ENCODE results near the gene LYPD3.
"Not testable (repeated sequence)": the region's sequence is repeated elsewhere in the genome, so short reads cannot be mapped to it uniquely, and the experiment has no call there.

The LYPD3 gene

DNA sequence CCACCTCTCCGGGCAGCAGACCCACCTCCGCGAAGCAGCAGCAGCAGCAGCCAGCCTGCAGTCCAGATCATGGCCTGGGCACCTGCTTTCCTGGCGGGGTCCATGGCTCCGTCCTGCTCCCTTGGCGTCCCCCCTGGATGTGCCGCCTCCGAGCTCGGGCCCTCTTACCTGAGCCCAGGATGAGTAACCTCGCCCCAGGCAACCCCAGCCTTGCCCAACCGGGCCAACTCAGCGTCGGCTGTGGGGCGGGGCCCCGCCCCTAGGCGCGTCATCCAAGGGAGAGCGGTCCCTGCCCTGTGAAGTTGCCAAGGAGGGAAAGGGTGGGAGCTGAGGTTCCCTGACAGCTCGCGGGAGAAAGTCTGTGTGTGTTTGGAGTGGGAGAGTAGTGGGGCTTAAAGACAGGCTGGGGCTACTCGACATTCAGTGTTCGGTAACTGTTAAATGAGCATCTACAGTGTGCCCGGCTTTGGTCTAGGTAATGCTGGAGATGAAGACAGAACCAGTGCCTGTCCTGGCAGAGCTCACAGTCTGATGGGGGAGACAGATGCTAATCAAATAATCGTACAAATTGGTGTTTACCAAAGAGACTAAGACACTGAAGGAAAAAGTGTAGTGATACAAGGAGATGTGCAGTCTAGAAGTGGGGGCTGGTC lies at the start of gene LYPD3:
LYPD3 (minus strand) TSS at position 141 of the 653 bp plus-strand sequence; CDS start at position 104, 37 bp downstream.
- no peak for DNase-seq (ENCODE audit: low read depth in 2 of 2, low spot score in 1 of 2)

DNA sequence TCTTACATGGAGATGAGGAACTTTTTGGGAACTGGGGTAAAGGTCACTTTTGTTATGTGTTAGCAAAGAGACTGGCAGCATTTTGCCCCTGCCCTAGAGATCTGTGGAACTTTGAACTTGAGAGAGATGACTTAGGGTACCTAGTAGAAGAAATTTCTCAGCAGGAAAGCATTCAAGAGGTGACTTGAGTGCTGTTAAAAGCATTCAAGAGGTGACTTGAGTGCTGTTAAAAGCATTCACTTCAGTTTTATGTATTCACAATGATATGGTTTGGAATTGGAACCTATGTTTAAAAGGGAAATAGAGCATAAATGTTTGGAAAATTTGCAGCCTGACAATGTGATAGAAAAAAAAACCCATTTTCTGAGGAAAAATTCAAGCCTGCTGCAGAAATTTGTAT lies 47.0 kb upstream of the LYPD3 start:
- DNase-seq (ENCODE audit: low read depth in 2 of 2, low spot score in 1 of 2): not testable (repeated sequence)

DNA sequence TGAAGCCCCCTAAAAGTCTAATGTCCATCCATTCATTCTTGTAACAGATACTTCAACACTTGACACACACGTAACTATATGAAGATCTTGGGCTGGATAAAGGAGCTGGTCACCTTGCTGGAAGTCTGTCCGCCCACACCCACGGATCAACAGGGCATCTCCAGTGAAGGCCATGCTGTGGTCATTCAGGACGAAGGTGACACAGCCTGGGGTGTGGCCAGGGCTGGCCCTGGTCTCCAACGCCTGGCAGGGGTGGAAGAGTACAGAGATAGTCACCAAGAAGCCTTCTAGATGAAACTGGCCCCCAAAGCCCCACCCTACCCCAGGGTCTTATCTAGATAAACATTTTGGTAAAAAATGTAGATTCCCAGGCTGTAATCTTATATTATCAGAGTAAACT lies 45.9 kb upstream of the LYPD3 start:
- no peak for DNase-seq (ENCODE audit: low read depth in 2 of 2, low spot score in 1 of 2)

DNA sequence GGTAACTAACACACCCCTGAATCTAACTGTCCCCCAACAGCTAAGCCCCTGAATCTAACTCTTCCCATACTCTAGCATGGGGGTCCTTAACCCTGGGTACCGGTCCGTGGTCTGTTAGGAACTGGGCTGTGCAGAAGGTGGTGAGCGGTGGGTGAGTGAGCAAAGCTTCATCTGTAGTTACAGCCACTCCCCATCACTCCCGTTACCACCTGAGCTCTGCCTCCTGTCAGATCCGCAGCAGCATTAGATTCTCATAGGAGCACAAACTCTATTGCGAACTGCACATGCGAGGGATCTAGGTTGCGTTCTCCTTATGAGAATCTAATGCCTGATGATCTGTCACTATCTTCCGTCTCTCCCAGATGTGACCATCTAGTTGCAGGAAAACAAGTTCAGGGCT lies 45.3 kb upstream of the LYPD3 start:
- no peak for DNase-seq (ENCODE audit: low read depth in 2 of 2, low spot score in 1 of 2)

DNA sequence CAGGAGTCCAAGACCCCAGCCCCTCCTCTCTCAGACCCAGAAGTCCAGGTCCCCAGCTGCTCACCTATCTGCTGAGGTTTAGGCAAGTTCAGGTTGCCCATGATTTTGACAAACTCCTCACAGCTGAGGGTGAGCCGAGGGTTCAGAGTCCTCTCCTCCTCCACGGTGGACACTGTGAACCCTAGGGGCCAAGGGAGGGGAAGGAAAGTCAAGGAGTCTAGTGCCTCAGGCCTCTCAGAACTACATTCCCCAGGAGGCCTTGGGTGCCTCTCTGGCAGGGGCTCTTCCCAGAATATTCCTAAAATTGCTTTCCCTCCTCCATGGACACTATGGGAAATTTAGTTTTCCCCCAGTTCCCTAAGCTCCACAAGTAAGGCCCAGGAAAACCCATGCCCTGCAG lies 42.5 kb upstream of the LYPD3 start:
- DNase-seq (ENCODE audit: low read depth in 2 of 2, low spot score in 1 of 2): no peak

DNA sequence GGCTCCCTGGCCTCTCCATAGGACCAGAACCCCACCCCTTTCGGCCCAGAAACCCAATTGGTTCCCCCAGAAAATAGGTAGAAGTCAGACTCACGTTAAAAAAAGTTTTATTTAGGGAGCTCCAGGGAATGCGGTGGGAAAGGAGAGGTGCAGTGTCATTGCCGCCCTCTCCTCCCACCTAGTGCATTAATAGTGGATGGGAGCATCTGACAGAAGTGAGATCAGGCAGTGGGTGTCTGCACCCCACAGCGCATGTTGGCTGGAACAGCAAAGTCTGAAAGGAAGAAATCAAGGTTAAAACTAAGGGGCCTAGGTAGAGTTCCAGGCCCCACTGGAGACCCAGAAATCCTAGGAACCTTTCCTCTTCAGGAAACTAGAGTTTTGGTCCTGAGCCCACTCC lies 41.2 kb upstream of the LYPD3 start:
- DNase-seq (ENCODE audit: low read depth in 2 of 2, low spot score in 1 of 2): no peak

DNA sequence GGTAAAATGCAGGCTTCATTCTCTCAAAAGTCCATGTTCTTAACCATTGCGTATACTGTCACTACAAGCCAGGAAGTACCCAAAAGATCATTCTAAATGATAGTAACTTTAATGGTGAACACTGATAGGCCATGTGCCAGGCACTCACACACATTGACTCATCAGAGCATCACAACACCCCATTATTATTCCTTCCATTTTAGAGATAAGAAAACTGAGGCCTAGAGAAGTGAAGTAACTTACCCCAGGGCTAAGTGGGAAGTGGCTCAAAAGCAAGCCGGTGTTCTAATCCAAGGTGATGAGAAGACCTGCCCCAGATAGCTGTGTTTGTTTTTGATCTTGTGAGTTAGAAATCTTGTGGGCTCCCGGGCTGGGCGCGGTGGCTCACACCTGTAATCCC lies 40.5 kb upstream of the LYPD3 start:
- no peak for DNase-seq (ENCODE audit: low read depth in 2 of 2, low spot score in 1 of 2)

DNA sequence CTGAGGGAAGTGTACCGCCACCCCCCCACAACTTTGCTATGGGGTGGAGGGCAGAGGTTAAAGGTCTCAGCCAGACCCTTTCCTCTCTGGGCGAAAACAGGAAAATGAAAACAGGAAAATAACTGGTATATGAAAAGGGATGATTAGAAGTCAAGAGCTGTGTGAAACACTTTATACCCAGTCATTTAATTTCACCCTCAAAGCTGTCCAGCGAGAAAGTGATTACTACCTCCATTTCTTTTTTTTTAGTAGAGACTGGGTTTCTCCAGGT lies 39.7 kb upstream of the LYPD3 start:
- DNase-seq (ENCODE audit: low read depth in 2 of 2, low spot score in 1 of 2): no peak

DNA sequence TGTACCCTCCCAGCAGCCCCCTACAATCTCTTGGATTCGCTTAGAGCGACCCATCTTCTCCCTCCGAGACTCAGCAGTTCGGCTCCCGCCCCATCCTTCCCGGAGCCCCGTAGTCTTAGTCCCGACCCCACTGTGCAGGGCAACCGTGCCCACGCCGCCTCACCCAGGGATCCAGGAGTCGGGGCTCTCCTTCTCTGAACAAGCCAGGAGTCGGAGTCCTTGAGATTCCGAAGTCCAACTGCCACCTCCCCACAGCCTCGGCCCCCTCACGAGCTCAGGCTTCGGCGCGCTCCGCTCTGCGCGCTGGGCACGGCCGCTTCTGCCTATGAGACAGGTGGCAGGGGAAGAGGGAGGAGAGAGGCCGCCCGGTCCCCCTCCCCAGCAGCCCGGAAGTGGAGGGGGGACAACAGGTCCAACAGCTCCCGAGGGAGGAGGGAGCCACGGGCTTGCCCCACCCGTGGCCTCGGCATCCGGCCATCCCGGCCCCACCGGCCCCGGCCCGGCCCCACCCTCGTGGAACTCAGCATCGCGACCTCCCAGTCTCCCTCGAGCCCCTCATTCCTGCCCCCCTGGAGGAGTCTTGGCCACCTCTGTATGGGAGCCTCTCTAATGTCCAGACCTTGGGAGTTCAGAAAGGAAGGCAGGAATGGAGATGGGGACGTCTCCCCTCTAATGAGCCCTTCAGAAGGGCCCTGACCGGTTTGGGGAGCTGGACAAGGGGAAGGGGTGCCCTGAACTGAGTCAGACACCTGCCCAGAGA lies 39.2 kb upstream of the LYPD3 start, which contains the start of gene PHLDB3:
PHLDB3 (minus strand) TSS at position 321 of the 760 bp plus-strand sequence. CDS start 628 bp downstream, outside the sequence.
- DNase-seq (ENCODE audit: low read depth in 2 of 2, low spot score in 1 of 2): no peak

DNA sequence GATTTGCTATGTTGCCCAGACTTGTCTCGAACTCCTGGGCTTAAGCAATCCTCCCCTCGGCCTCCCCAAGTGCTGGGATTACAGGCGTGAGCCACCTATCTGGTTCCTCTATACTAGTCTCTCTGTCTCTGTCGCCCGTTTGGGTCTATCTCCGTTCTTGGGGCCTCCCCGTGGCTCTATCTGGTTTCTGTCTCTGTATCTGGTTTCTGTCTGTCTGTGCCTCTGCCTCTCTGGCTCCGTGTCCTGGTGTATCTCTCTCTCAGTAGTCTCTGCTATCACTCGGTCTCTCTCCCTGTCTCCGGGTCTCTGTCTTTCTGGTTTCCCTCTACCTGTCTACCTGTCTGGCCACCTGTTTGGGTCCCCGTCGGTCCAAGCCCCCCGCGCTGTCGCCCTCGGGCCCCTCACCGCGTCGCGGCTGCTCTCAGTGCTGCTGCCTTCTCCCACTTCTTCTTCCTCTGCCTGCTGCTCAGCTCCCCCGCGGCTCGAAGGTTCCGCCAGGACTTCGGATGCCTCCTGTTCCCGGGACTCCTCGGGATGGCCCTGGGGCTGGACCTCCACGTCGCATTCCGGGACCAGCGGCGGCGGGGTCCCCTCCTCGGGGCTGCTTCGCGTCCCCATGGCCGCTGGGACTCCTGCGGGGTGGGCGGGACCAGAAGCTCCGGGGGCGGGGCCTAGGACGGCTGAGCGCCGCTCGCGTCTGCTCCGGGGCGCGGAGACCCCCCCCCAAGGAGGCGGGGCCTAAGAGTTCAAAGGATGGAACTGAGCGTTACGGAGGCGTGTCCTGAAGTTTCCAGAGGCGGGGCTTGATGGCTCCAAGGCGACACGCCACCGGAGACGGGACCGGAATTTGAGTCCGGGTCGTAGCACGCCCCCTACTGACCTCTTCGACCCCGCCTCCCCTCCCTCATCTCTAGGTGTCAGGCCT lies 38.4 kb upstream of the LYPD3 start:
- peak; percentile 98 to 99 for DNase-seq (ENCODE audit: low read depth in 2 of 2, low spot score in 1 of 2)

DNA sequence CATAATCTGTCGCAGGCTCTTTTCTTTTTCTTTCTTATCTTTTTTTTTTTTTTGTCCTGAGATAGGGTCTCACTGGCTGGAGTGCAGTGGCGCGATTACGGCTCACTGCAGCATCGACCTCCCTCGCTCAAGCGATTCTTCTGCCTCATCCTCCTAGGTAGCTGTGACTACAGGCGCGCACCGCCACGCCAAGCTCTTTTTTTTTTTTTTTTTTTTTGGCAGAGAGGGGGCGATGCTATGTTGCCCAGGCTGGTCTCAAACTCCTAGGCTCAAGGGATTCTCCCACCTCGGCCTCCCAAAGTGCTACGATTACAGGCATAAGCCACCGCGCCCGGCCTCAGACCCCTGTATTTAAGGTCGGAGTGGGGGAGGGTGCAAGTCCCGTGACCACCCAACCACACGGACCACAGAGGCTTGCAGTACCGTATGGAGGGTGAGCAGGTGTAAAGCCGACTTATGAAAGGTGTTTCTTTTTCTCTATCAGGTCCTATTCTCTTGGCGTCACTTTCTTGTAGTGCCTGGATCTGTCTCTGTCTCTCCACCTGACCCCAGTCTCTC lies 37.1 kb upstream of the LYPD3 start:
- no peak for DNase-seq (ENCODE audit: low read depth in 2 of 2, low spot score in 1 of 2)

DNA sequence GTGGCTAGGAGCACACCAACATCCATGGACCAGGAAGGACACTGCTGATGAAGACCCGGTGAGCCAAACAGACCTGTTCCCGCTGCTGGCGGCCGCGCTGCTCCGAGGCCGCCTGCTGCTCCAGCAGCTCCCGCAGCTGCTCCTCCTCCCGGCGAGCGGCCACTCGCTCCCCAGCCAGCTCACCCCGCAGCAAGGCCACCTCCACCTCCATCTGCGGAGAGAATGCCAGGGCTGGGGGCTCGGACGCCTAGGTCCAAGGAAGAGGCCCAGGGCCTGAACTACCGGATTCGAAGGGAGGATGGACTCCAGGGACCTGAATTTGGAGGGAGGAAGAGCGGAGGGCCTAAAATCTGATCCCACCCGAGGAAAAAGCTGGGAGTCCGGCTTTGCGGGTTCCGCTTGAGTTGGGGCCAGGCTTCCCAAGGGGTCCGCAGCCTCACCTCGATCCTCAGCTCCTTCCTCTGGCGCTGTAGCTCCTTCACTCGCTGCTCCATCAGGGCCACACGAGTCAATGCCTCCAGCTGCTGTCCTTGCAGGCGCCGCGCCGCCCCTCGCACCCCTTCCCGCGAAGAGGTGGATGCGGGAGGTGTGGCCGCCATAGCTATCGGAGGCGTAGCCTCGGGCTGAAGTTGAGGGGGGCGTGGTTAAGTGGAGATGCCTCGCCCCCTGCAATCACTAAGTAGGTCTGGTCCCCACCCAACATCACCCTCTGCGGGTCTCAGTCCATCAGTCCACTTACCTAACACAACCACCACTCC lies 36.4 kb upstream of the LYPD3 start:
- no peak for DNase-seq (ENCODE audit: low read depth in 2 of 2, low spot score in 1 of 2)

DNA sequence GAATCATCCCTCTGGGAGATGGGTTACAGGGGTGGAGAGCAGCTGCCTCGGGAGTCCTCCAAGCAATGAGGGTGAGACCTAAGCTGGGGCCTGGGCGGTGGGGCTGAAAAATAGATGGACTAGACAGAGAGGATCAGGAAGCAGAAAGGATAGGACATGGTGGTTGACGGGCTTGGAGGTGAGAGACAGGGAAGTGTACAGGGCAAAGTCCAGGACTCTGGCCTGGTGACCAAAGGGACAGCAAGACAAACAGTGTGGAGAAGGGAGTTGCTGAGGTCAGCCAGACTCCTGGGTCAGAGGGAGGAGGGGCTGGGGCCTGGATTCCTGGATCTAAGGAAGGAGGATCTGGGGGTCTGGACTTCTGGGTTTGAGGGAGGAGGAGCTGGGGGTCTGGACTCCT lies 33.6 kb upstream of the LYPD3 start:
- no peak for DNase-seq (ENCODE audit: low read depth in 2 of 2, low spot score in 1 of 2)

DNA sequence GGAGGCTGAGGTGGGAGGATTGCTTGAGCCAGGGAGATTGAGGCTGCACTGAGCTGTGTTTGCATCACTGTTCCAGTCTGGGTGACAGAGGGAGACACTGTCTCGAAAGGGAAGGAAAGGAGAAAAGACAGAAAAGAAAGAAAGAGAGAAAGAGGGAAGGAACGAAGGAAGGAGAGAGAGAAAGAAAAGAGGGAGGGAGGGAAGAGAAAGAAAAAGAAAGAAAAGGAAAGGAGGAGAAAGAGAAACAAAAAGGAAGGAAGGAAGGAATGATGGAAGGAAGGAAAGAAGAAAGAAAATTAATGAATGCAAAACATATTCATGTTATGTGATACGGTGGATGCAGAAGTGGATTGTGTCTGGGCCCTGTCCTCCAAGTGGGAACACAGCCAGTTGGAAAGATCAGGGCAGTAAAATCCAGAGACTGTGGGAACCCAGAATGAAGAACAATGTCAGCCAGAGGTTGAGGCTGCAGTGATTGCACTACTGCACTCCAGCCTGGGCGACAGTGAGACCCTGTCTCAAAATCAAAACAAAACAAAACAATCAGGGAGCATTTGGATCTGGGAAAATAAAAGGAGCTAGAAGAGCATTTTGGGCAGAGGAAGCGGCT lies 32.9 kb upstream of the LYPD3 start:
- DNase-seq (ENCODE audit: low read depth in 2 of 2, low spot score in 1 of 2): no peak

DNA sequence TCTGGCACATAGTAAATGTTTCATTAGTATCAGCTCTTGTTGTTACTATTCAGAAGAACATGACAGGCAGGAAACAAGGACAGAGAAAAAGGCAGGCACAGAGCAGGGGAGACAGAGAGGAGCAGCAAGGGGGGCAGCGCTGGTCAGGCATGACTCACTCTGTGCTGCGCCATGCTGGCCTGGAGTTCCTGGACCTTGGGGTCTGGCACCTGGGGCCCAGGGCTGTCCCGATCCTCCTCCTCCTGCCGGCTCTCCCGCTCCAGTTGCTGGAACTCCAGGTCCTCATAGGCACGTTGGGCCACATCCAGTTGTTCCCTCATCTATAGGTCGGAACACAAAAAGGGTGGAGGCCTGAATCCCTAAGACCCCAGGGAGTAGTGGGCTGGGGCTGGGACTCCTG lies 31.6 kb upstream of the LYPD3 start:
- DNase-seq (ENCODE audit: low read depth in 2 of 2, low spot score in 1 of 2): no peak

DNA sequence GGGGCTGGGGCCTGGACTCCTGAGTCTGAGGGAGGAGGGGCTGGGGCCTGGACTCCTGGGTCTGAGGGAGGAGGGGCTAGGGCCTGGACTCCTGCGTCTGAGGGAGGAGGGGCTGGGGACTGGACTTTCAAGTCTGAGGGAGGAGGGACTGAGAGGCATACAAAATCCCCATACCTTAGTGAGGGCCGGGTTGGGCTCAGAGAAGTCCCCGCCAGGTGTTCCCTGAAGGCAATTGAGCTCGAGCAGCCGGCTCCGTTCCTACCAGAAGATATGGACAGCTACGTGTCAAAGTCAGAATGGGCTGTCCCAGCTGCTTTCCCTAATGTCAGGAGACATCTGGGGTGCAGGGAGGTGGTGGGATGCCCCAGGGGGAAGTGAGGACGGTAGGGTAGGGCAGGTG lies 29.7 kb upstream of the LYPD3 start:
- DNase-seq (ENCODE audit: low read depth in 2 of 2, low spot score in 1 of 2): no peak

DNA sequence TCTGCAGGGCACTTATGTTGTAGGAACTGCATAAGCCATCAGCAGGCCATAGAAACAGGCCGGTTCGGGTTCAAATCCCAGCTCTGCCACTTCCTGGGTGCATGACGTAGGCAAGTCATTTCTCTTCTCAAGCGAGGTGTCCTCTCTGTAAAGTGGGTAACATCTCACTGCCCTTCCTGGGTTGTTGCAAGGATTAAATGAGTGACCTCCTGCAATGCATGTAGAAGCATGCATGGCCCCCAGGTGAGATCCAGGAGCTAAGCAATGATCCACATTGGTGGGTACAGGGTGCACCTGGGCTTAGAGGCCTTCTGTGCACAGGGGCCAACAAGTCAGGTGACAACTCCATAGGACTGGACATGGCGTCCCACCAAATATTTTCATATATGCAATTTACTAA lies 25.4 kb upstream of the LYPD3 start:
- DNase-seq (ENCODE audit: low read depth in 2 of 2, low spot score in 1 of 2): no peak

DNA sequence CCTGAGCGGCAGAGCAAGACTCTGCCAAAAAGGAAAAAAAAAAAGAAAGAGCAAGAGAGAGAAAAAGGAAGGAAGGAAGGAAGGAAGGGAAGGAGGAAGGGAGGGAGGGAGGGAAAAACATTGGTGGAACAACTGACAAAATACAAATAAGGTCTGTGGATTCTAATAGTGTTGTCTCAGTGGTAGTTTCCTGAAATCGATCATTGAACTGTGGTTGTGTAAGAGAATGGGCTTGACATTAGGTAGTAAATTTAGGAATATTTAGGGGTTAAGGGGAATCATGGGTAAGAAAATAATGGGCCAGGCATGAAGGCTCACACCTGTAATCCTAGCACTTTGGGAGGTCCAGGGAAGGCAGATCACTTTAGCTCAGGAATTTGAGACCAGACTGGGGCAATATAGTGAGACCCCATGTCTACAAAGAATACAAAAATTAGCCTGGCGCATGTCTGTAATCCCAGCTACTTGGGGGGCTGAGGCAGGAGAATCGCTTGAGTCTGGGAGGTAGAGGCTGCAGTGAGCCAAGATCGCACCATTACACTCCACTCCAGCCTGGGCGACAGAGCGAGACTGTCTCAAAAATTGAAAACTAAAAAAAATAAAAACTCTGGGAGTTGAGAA lies 24.7 kb upstream of the LYPD3 start:
- DNase-seq (ENCODE audit: low read depth in 2 of 2, low spot score in 1 of 2): no peak

DNA sequence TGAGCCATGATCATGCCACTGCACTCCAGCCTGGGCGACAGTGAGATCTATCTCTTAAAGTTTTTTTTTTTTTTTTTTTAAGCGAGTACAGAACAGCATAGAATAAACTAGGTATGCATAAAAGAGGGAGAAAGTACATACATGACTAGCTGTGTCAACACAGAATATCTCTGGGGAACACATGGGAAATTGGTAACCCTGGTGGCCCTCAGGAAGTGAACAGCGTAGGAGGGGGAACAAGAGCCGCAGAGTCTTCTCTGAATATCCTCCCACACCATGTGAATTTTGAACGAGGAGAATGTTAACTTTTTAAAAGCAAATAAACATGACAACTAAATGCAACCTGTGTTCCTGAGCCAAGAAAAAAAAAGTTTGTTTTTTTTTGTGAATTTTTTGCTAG lies 23.9 kb upstream of the LYPD3 start:
- DNase-seq (ENCODE audit: low read depth in 2 of 2, low spot score in 1 of 2): no peak

DNA sequence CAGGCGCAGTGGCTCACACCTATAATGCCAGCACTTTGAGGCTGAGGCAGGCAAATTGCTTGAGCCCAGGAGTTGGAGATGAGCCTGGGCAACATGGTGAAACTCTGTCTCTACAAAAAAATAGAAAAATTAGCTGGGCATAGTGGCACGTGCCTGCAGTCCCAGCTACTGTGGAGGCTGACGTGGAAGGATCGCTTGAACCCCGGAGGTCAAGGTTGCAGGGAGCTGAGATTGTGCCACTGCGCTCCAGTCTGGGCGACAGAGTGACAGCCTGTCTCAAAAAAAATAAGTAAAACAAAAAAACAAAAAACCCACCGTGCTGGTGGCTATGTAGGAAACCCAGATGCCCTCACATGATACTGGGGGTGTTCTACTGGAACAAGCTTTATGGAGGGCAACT lies 22.8 kb upstream of the LYPD3 start:
- no peak for DNase-seq (ENCODE audit: low read depth in 2 of 2, low spot score in 1 of 2)
